ENCODE data around the gene ZNHIT3. TPM values are rescaled to one million over a fixed set of nuclear protein-coding genes. Genes with fewer than 3 reads are reported as not detected.

Gene ZNHIT3
- total RNA-seq, 1 experiment from 2014 or later, result 61.9 TPM

- peak in 1 of 2 experiments; percentile 26 for DNase-seq
- peaks cover 75% of the 10 kb centered on the region for H3K36me3 Mint-ChIP-seq (ENCODE audit: insufficient read depth, unreplicated experiment)
- TF ChIP-seq CTCF (IDR thresholded peaks at IDR 0.05; ENCODE audit: insufficient read depth in 1 of 2, low read depth in 1 of 2, low read length in 1 of 2, severe bottlenecking in 1 of 2, unreplicated experiment in 1 of 2), result no peak
- H3K27ac Mint-ChIP-seq (ENCODE audit: unreplicated experiment), result peak overlapping the region; percentile 35
- H3K27me3 ChIP-seq (replicated peaks; ENCODE audit: control insufficient read depth, insufficient read depth, low read length), result no peaks in the 10 kb centered on the region
- CTCF ChIA-PET, result no interaction called here
- no TSS peak for BruUV-seq (replicated peaks)
- POLR2A ChIA-PET, result no interaction called here
- H3K9me3 ChIP-seq, result no peaks in the 10 kb centered on the region
- no peak overlapping the region for H3K4me3 Mint-ChIP-seq (ENCODE audit: unreplicated experiment)
- H3K4me3 ChIP-seq (ENCODE audit: low read depth, low read length), result no peak overlapping the region
- no peaks in the 10 kb centered on the region for H3K9me3 Mint-ChIP-seq (ENCODE audit: unreplicated experiment)
- peaks cover 1% of the 10 kb centered on the region for H3K36me3 ChIP-seq (ENCODE audit: control insufficient read depth, insufficient read depth, low read length)
- H3K4me1 Mint-ChIP-seq (ENCODE audit: low read depth, unreplicated experiment), result no peaks in the 10 kb centered on the region
- no peaks in the 10 kb centered on the region for H3K4me1 ChIP-seq
- no peaks in the 10 kb centered on the region for H3K27me3 Mint-ChIP-seq (ENCODE audit: insufficient read depth, unreplicated experiment)
- intact Hi-C loops (cut with micrococcal nuclease; ENCODE audit: unreplicated experiment), result no loop called here
Observed at GRCh38 chr17:36510636-36511035, 24.2 kb downstream of the ZNHIT3 start.

- Histone ChIP-seq H3K9me3 (no peaks in the 10 kb centered on the region), H3K4me1 (no peaks in the 10 kb centered on the region), H3K36me3 (ENCODE audit: control insufficient read depth, insufficient read depth, low read length) (peaks cover 1% of the 10 kb centered on the region), H3K4me3 (ENCODE audit: low read depth, low read length) (no peak overlapping the region), H3K27me3 (replicated peaks; ENCODE audit: control insufficient read depth, insufficient read depth, low read length) (no peaks in the 10 kb centered on the region)
- no TSS peak for BruUV-seq (replicated peaks)
- CTCF ChIA-PET, result no interaction called here
- intact Hi-C loops (cut with micrococcal nuclease; ENCODE audit: unreplicated experiment), result no loop called here
- no peak for TF ChIP-seq CTCF (IDR thresholded peaks at IDR 0.05; ENCODE audit: insufficient read depth in 1 of 2, low read depth in 1 of 2, low read length in 1 of 2, severe bottlenecking in 1 of 2, unreplicated experiment in 1 of 2)
- no peak overlapping the region for H3K27ac Mint-ChIP-seq (ENCODE audit: unreplicated experiment)
- H3K4me3 Mint-ChIP-seq (ENCODE audit: unreplicated experiment), result no peak overlapping the region
- no peak for DNase-seq
- no peaks in the 10 kb centered on the region for H3K27me3 Mint-ChIP-seq (ENCODE audit: insufficient read depth, unreplicated experiment)
- POLR2A ChIA-PET, result no interaction called here
- no peaks in the 10 kb centered on the region for H3K9me3 Mint-ChIP-seq (ENCODE audit: unreplicated experiment)
- H3K4me1 Mint-ChIP-seq (ENCODE audit: low read depth, unreplicated experiment), result no peaks in the 10 kb centered on the region
- peaks cover 71% of the 10 kb centered on the region for H3K36me3 Mint-ChIP-seq (ENCODE audit: insufficient read depth, unreplicated experiment)
Observed at GRCh38 chr17:36511216-36511615, 24.7 kb downstream of the ZNHIT3 start.

- no peak overlapping the region for H3K4me3 Mint-ChIP-seq (ENCODE audit: unreplicated experiment)
- Histone ChIP-seq H3K9me3 (no peaks in the 10 kb centered on the region), H3K4me3 (ENCODE audit: low read depth, low read length) (no peak overlapping the region), H3K27me3 (replicated peaks; ENCODE audit: control insufficient read depth, insufficient read depth, low read length) (no peaks in the 10 kb centered on the region), H3K36me3 (ENCODE audit: control insufficient read depth, insufficient read depth, low read length) (peaks cover 1% of the 10 kb centered on the region), H3K4me1 (no peaks in the 10 kb centered on the region)
- no peaks in the 10 kb centered on the region for H3K27me3 Mint-ChIP-seq (ENCODE audit: insufficient read depth, unreplicated experiment)
- no peak overlapping the region for H3K27ac Mint-ChIP-seq (ENCODE audit: unreplicated experiment)
- BruUV-seq (replicated peaks), result no TSS peak
- intact Hi-C loops (cut with micrococcal nuclease; ENCODE audit: unreplicated experiment), result no loop called here
- H3K36me3 Mint-ChIP-seq (ENCODE audit: insufficient read depth, unreplicated experiment), result peaks cover 85% of the 10 kb centered on the region
- no peak for DNase-seq
- CTCF ChIA-PET, result no interaction called here
- H3K4me1 Mint-ChIP-seq (ENCODE audit: low read depth, unreplicated experiment), result no peaks in the 10 kb centered on the region
- POLR2A ChIA-PET, result no interaction called here
- no peaks in the 10 kb centered on the region for H3K9me3 Mint-ChIP-seq (ENCODE audit: unreplicated experiment)
- TF ChIP-seq CTCF (IDR thresholded peaks at IDR 0.05; ENCODE audit: insufficient read depth in 1 of 2, low read depth in 1 of 2, low read length in 1 of 2, severe bottlenecking in 1 of 2, unreplicated experiment in 1 of 2), result no peak
Observed at GRCh38 chr17:36512641-36513040, 26.2 kb downstream of the ZNHIT3 start.

All from Caco-2 (cell line).